Neural cell (in vitro differentiated cells): Measurements from ENCODE around the gene PIWIL1. TPM values are rescaled to one million over a fixed set of nuclear protein-coding genes. Genes with fewer than 3 reads are reported as not detected.

Experiments
- H2AFZ ChIP-seq: fragments of 200-600, 300-800 bp; sonication (generic), shearing (Covaris generic); 2 replicates; pipeline ENCODE4 v1.6.0; 2014; ENCODE audit warnings: low read depth, mild to moderate bottlenecking, antibody characterized with exemption, low read length, moderate library complexity
- H3F3A ChIP-seq: fragments of 200-600 bp; shearing (Covaris generic); 2 replicates; pipeline ENCODE4 v1.6.1; 2016; ENCODE audit warnings: mild to moderate bottlenecking, moderate library complexity, mixed read lengths, antibody characterized with exemption, low read length; ENCODE audit not compliant: insufficient read depth, poor library complexity, severe bottlenecking
- H3K27ac ChIP-seq: fragments of 200-600, 300-800 bp; sonication (generic), shearing (Covaris generic); 2 replicates; pipeline ENCODE4 v1.5.1; 2014; ENCODE audit warnings: mild to moderate bottlenecking, low read length, moderate library complexity
- H3K27me3 ChIP-seq: fragments of 300-800, 200-600 bp; sonication (generic), shearing (Covaris generic); 2 replicates; pipeline ENCODE4 v1.6.0; 2014; ENCODE audit warnings: mild to moderate bottlenecking, low read depth, low read length, moderate library complexity; ENCODE audit not compliant: insufficient read depth
- H3K36me3 ChIP-seq: fragments of 300-800, 200-600 bp; sonication (generic), shearing (Covaris generic); 2 replicates; pipeline ENCODE4 v1.5.1; 2014; ENCODE audit warnings: mild to moderate bottlenecking, antibody characterized with exemption, low read length, moderate library complexity; ENCODE audit not compliant: insufficient read depth
- H3K4me2 ChIP-seq: fragments of 300-800, 200-600 bp; sonication (generic), shearing (Covaris generic); 2 replicates; pipeline ENCODE4 v1.6.0; 2014; ENCODE audit warnings: mild to moderate bottlenecking, low read length
- H3K4me3 ChIP-seq: fragments of 300-800, 200-600 bp; sonication (generic), shearing (Covaris generic); 2 replicates; pipeline ENCODE4 v1.5.1; 2014; ENCODE audit warnings: mild to moderate bottlenecking, low read length, moderate library complexity
- H3K79me2 ChIP-seq: fragments of 200-600 bp; shearing (Covaris generic); replicated peaks from 2 replicates; pipeline ENCODE4 v1.6.0; 2014; ENCODE audit warnings: mild to moderate bottlenecking, low read length, moderate library complexity; ENCODE audit not compliant: insufficient read depth
- H3K9ac ChIP-seq: fragments of 300-800, 200-600 bp; sonication (generic), shearing (Covaris generic); 2 replicates; pipeline ENCODE4 v1.6.1; 2016; ENCODE audit warnings: mild to moderate bottlenecking, low read length, mixed read lengths
- H3K9me2 ChIP-seq: fragments of 200-600 bp; shearing (Covaris generic); 2 replicates; pipeline ENCODE4 v1.6.1; 2016; ENCODE audit warnings: mild to moderate bottlenecking, low read length, mixed read lengths; ENCODE audit not compliant: insufficient read depth
- H3K9me3 ChIP-seq: fragments of 200-600, 300-800 bp; sonication (generic), shearing (Covaris generic); 2 replicates; pipeline ENCODE4 v1.6.1; 2016; ENCODE audit warnings: mild to moderate bottlenecking, mixed run types, low read length, moderate library complexity, mixed read lengths
- H4K20me1 ChIP-seq: fragments of 200-600 bp; shearing (Covaris generic); 2 replicates; pipeline ENCODE4 v1.6.1; 2016; ENCODE audit warnings: mild to moderate bottlenecking, mixed run types; ENCODE audit not compliant: insufficient read depth
- EP300 ChIP-seq: fragments of 450-650 bp; conservative IDR thresholded peaks from 2 replicates; pipeline ENCODE4 v1.6.1; 2014; ENCODE audit warnings: antibody characterized with exemption, mild to moderate bottlenecking, moderate library complexity; ENCODE audit not compliant: poor library complexity, severe bottlenecking
- EZH2 ChIP-seq: fragments of 200-600, 300-800 bp; shearing (Covaris generic), sonication (generic); IDR thresholded peaks from 2 replicates; pipeline ENCODE4 v1.6.1; 2014; ENCODE audit warnings: antibody characterized with exemption, low read length, borderline replicate concordance, mild to moderate bottlenecking; ENCODE audit not compliant: insufficient read depth, poor library complexity, severe bottlenecking
- MXI1 ChIP-seq: fragments of 450-650 bp; conservative IDR thresholded peaks from 2 replicates; pipeline ENCODE4 v1.6.1; 2014; ENCODE audit warnings: antibody characterized with exemption, mild to moderate bottlenecking; ENCODE audit not compliant: poor library complexity, severe bottlenecking
- POLR2AphosphoS5 ChIP-seq: IDR thresholded peaks from 2 replicates; pipeline ENCODE4 v1.6.1; 2012
- RAD21 ChIP-seq: fragments of 450-650 bp; conservative IDR thresholded peaks from 2 replicates; pipeline ENCODE4 v1.6.1; 2014; ENCODE audit warnings: antibody characterized with exemption, mild to moderate bottlenecking, moderate library complexity
- SMC3 ChIP-seq: fragments of 450-650 bp; conservative IDR thresholded peaks from 2 replicates; pipeline ENCODE4 v1.6.1; 2014; ENCODE audit warnings: antibody characterized with exemption, mild to moderate bottlenecking, moderate library complexity; ENCODE audit not compliant: poor library complexity
- TAF1 ChIP-seq: IDR thresholded peaks from 2 replicates; pipeline ENCODE4 v1.6.1; 2012; ENCODE audit warnings: low read depth
- polyA plus RNA-seq: library from polyadenylated mRNA; depleted of rRNA; stranded (reverse); fragments of >200 nt; gene quantifications from 2 replicates; pipeline ENCODE4 v1.2.3, GENCODE V29; 2014
- TF ChIP-seq, protein P1 (sequence below): IDR thresholded peaks from 2 replicates; pipeline ENCODE4 v1.6.1; 2012; ENCODE audit warnings: borderline replicate concordance
- TF ChIP-seq, protein P2 (sequence below): fragments of 450-650 bp; IDR thresholded peaks from 2 replicates; pipeline ENCODE4 v1.5.1; 2014; ENCODE audit warnings: antibody characterized with exemption, mild to moderate bottlenecking, moderate library complexity; ENCODE audit not compliant: poor library complexity, severe bottlenecking

PIWIL1 gene
- polyA plus RNA-seq, 1 donor from 2014 or later: not detected

DNA sequence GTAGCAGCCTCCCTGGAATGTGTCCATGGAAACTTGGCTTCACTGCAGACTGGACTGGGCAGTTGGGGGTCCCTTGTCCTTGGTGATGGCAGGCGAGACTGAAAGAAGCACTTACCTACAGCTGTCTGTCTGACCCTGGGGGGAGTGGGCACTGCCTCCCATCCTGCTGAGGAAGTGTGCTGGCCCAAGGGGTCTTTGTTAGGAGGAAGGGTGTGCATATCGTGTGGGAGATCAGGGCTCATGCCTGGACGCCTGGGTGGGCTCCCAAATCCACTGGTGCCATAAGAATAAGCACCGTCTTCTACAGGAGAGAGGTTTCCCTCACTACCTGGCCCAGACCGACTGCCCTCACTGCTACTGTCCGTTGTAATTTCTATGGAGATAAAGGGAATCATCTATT, 81.4 kb downstream of the PIWIL1 start:
- Histone ChIP-seq H3K27ac (no peak overlapping the region), H3K4me3 (no peak overlapping the region), H3F3A (no peaks in the 10 kb centered on the region), H3K4me2 (no peak overlapping the region), H3K9me2 (no peaks in the 10 kb centered on the region), H3K27me3 (no peaks in the 10 kb centered on the region), H3K36me3 (no peaks in the 10 kb centered on the region), H3K9me3 (no peaks in the 10 kb centered on the region), H2AFZ (no peak overlapping the region), H3K9ac (no peak overlapping the region), H3K79me2 (no peaks in the 10 kb centered on the region), H4K20me1 (no peaks in the 10 kb centered on the region)
- TF ChIP-seq EZH2: no peak

DNA sequence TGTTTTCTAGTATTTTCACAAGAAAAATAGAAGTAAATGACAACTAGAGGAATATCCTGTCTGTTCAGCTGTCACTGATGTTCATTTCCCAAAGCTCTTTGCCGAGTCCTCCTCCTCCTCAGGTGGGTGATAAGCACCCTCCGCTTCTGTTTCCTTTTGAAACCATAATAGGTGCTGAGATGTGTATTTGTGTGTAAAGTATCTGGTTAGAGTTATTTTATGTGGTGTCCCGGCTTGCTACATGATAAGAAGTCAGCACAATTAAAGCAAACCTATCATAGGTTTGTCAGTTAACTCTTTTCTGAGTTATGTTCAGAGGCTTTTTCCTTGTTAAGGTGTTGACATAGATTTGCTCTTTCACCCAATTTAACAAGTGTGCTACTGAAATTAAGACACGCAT, 82.4 kb downstream of the PIWIL1 start:
- H3K4me2 ChIP-seq: no peak overlapping the region
- H3K9me2 ChIP-seq: no peaks in the 10 kb centered on the region
- no peak overlapping the region for H3K27ac ChIP-seq
- TF ChIP-seq EZH2: no peak
- TF ChIP-seq SMC3: no peak
- TF ChIP-seq RAD21: no peak
- TF ChIP-seq MXI1: no peak
- TF ChIP-seq, protein P1, sequence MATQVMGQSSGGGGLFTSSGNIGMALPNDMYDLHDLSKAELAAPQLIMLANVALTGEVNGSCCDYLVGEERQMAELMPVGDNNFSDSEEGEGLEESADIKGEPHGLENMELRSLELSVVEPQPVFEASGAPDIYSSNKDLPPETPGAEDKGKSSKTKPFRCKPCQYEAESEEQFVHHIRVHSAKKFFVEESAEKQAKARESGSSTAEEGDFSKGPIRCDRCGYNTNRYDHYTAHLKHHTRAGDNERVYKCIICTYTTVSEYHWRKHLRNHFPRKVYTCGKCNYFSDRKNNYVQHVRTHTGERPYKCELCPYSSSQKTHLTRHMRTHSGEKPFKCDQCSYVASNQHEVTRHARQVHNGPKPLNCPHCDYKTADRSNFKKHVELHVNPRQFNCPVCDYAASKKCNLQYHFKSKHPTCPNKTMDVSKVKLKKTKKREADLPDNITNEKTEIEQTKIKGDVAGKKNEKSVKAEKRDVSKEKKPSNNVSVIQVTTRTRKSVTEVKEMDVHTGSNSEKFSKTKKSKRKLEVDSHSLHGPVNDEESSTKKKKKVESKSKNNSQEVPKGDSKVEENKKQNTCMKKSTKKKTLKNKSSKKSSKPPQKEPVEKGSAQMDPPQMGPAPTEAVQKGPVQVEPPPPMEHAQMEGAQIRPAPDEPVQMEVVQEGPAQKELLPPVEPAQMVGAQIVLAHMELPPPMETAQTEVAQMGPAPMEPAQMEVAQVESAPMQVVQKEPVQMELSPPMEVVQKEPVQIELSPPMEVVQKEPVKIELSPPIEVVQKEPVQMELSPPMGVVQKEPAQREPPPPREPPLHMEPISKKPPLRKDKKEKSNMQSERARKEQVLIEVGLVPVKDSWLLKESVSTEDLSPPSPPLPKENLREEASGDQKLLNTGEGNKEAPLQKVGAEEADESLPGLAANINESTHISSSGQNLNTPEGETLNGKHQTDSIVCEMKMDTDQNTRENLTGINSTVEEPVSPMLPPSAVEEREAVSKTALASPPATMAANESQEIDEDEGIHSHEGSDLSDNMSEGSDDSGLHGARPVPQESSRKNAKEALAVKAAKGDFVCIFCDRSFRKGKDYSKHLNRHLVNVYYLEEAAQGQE: no peak
- TF ChIP-seq EP300: no peak
- TF ChIP-seq, protein P2, sequence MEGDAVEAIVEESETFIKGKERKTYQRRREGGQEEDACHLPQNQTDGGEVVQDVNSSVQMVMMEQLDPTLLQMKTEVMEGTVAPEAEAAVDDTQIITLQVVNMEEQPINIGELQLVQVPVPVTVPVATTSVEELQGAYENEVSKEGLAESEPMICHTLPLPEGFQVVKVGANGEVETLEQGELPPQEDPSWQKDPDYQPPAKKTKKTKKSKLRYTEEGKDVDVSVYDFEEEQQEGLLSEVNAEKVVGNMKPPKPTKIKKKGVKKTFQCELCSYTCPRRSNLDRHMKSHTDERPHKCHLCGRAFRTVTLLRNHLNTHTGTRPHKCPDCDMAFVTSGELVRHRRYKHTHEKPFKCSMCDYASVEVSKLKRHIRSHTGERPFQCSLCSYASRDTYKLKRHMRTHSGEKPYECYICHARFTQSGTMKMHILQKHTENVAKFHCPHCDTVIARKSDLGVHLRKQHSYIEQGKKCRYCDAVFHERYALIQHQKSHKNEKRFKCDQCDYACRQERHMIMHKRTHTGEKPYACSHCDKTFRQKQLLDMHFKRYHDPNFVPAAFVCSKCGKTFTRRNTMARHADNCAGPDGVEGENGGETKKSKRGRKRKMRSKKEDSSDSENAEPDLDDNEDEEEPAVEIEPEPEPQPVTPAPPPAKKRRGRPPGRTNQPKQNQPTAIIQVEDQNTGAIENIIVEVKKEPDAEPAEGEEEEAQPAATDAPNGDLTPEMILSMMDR: no peak
- no peak for TF ChIP-seq POLR2AphosphoS5
- no peak for TF ChIP-seq TAF1
- no peaks in the 10 kb centered on the region for H4K20me1 ChIP-seq
- H3K9me3 ChIP-seq: no peaks in the 10 kb centered on the region
- no peak overlapping the region for H3K4me3 ChIP-seq
- no peaks in the 10 kb centered on the region for H3F3A ChIP-seq
- H3K9ac ChIP-seq: no peak overlapping the region
- H2AFZ ChIP-seq: no peak overlapping the region
- no peaks in the 10 kb centered on the region for H3K36me3 ChIP-seq
- H3K79me2 ChIP-seq: no peaks in the 10 kb centered on the region
- H3K27me3 ChIP-seq: no peaks in the 10 kb centered on the region

DNA sequence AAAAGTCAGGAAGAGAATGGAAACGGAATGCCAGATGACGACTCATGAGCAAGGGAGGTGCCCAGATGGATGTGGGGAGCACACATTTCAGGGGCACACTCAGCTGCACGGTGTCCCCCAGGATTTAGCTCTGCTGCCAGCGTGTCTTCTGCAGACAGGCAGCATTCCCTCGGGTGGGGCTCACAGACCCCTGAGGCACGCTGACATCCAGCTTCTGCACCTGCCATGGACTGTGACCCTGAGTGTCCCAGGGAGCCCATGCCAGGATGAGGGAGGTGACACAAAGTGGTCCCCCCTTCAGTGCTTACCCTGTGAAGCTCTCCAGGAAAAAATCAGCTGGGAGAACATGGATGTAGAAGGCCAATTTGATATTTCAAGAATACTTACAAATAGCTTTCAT, 84.2 kb downstream of the PIWIL1 start:
- no peaks in the 10 kb centered on the region for H3F3A ChIP-seq
- no peak overlapping the region for H3K27ac ChIP-seq
- H3K27me3 ChIP-seq: no peaks in the 10 kb centered on the region
- no peaks in the 10 kb centered on the region for H3K36me3 ChIP-seq
- H3K9ac ChIP-seq: no peak overlapping the region
- no peaks in the 10 kb centered on the region for H3K9me3 ChIP-seq
- H3K4me2 ChIP-seq: no peak overlapping the region
- no peak overlapping the region for H2AFZ ChIP-seq
- no peaks in the 10 kb centered on the region for H3K9me2 ChIP-seq
- no peak overlapping the region for H3K4me3 ChIP-seq
- H3K79me2 ChIP-seq: no peaks in the 10 kb centered on the region
- H4K20me1 ChIP-seq: no peaks in the 10 kb centered on the region
- TF ChIP-seq RAD21 (no peak), MXI1 (no peak), TAF1 (no peak), SMC3 (no peak)
- TF ChIP-seq, protein P1: no peak
